HEK293 (cell line): ENCODE data around the gene S100A7.

ENCODE experiments used
- CTCF ChIA-PET: fragments of 350-600 bp; formaldehyde crosslinking; extraction: SDS; loops from one replicate; lab custom pipeline; 2021; ENCODE audit warnings: antibody characterized with exemption; lab: Yijun Ruan, JAX
- POLR2A ChIA-PET: fragments of 300-600 bp; formaldehyde crosslinking; extraction: SDS; loops from one replicate; lab custom pipeline; 2020; ENCODE audit warnings: antibody characterized with exemption, inconsistent platforms; lab: Yijun Ruan, JAX
- H3K27ac ChIP-seq: fragments of 200-500 bp; sonication (Bioruptor generic); 2 replicates; pipeline ENCODE4 v1.5.1; 2014; ENCODE audit warnings: low read depth, low read length, control low read depth, inconsistent platforms; ENCODE audit errors: extremely low read depth
- H3K36me3 ChIP-seq, 2 experiments: fragments of 200-500 bp in 1 of 2; sonication (Bioruptor generic) in 1 of 2; 1 replicate in 1 of 2; 2 replicates in 1 of 2; pipeline ENCODE4 v1.5.1; 2014 to 2017; ENCODE audit warnings: inconsistent platforms in 2 of 2, low read length in 2 of 2; ENCODE audit not compliant: control insufficient read depth in 2 of 2, insufficient read depth in 1 of 2
- H3K4me1 ChIP-seq: fragments of 200-500 bp; sonication (Bioruptor generic); 2 replicates; pipeline ENCODE4 v1.5.1; 2014; ENCODE audit warnings: mild to moderate bottlenecking, low read length, inconsistent platforms; ENCODE audit not compliant: control insufficient read depth, insufficient read depth
- H3K4me3 ChIP-seq: 2 replicates; pipeline ENCODE4 v1.5.1; 2011; ENCODE audit warnings: low read depth, mild to moderate bottlenecking, control low read depth, low read length, moderate library complexity
- H3K9me3 ChIP-seq: fragments of 200-500 bp; sonication (Bioruptor generic); 2 replicates; pipeline ENCODE4 v1.5.1; 2014; ENCODE audit warnings: low read depth, low read length, inconsistent platforms; ENCODE audit not compliant: control insufficient read depth, insufficient read depth
- BCL11B ChIP-seq: fragments of 450-650 bp; formaldehyde crosslinking; IDR thresholded peaks from 2 replicates; pipeline ENCODE4 v1.5.1; 2016; ENCODE audit warnings: low read depth, missing biosample characterization, missing genetic modification characterization
- HOXA7 ChIP-seq: sonication (generic); formaldehyde crosslinking; IDR thresholded peaks from 2 replicates; pipeline ENCODE4 v1.8.1; 2022; ENCODE audit warnings: missing genetic modification reagents, borderline replicate concordance
- HOXC10 ChIP-seq: sonication (generic); formaldehyde crosslinking; IDR thresholded peaks from 2 replicates; pipeline ENCODE4 v1.8.1; 2023; ENCODE audit warnings: mild to moderate bottlenecking, missing genetic modification reagents
- KLF10 ChIP-seq: fragments of 450-650 bp; IDR thresholded peaks from 2 replicates; pipeline ENCODE4 v1.5.1; 2018; ENCODE audit warnings: missing biosample characterization, mild to moderate bottlenecking, missing genetic modification characterization
- YY1 ChIP-seq: fragments of 450-650 bp; formaldehyde crosslinking; IDR thresholded peaks from 2 replicates; pipeline ENCODE4 v1.5.1; 2018; ENCODE audit warnings: missing biosample characterization, missing genetic modification characterization
- ZBTB8A ChIP-seq: fragments of 450-650 bp; formaldehyde crosslinking; IDR thresholded peaks from 2 replicates; pipeline ENCODE4 v1.5.1; 2016; ENCODE audit warnings: missing biosample characterization, missing genetic modification characterization
- ZFP37 ChIP-seq: fragments of 450-650 bp; formaldehyde crosslinking; IDR thresholded peaks from 2 replicates; pipeline ENCODE4 v1.5.1; 2016; ENCODE audit warnings: missing biosample characterization, missing genetic modification characterization
- ZNF138 ChIP-seq: fragments of 450-650 bp; formaldehyde crosslinking; IDR thresholded peaks from 2 replicates; pipeline ENCODE4 v1.5.1; 2016; ENCODE audit warnings: missing biosample characterization, missing genetic modification characterization, borderline replicate concordance
- ZNF184 ChIP-seq: fragments of 450-650 bp; IDR thresholded peaks from 2 replicates; pipeline ENCODE4 v1.5.1; 2018; ENCODE audit warnings: missing biosample characterization, mild to moderate bottlenecking, missing genetic modification characterization
- ZNF24 ChIP-seq: fragments of 450-650 bp; formaldehyde crosslinking; IDR thresholded peaks from 2 replicates; pipeline ENCODE4 v1.5.1; 2016; ENCODE audit warnings: missing biosample characterization, missing genetic modification characterization
- ZNF354C ChIP-seq: fragments of 450-650 bp; formaldehyde crosslinking; IDR thresholded peaks from 2 replicates; pipeline ENCODE4 v1.5.1; 2016; ENCODE audit warnings: missing biosample characterization, missing genetic modification characterization, low read depth, borderline replicate concordance
- ZNF37A ChIP-seq: fragments of 450-650 bp; IDR thresholded peaks from 2 replicates; pipeline ENCODE4 v1.5.1; 2018; ENCODE audit warnings: missing biosample characterization, missing genetic modification characterization
- ZNF416 ChIP-seq: fragments of 450-650 bp; formaldehyde crosslinking; IDR thresholded peaks from 2 replicates; pipeline ENCODE4 v1.5.1; 2016; ENCODE audit warnings: missing biosample characterization, missing genetic modification characterization
- ZNF426 ChIP-seq: fragments of 450-650 bp; formaldehyde crosslinking; IDR thresholded peaks from 2 replicates; pipeline ENCODE4 v1.5.1; 2017; ENCODE audit warnings: missing biosample characterization, missing genetic modification characterization, mild to moderate bottlenecking, inconsistent platforms, moderate library complexity
- ZNF555 ChIP-seq: fragments of 450-650 bp; formaldehyde crosslinking; conservative IDR thresholded peaks from 2 replicates; pipeline ENCODE4 v1.5.1; 2017; ENCODE audit warnings: missing biosample characterization, mild to moderate bottlenecking, missing genetic modification characterization, inconsistent platforms
- ZNF791 ChIP-seq: fragments of 450-650 bp; formaldehyde crosslinking; IDR thresholded peaks from 2 replicates; pipeline ENCODE4 v1.5.1; 2016; ENCODE audit warnings: missing biosample characterization, missing genetic modification characterization
- TF ChIP-seq, protein P1 (sequence below): fragments of 450-650 bp; formaldehyde crosslinking; IDR thresholded peaks from 2 replicates; pipeline ENCODE4 v1.5.1; 2016; ENCODE audit warnings: missing biosample characterization, missing genetic modification characterization
- TF ChIP-seq, protein P2 (sequence below): fragments of 450-650 bp; formaldehyde crosslinking; IDR thresholded peaks from 2 replicates; pipeline ENCODE4 v1.5.1; 2016; ENCODE audit warnings: missing biosample characterization, missing genetic modification characterization
- TF ChIP-seq, protein P3 (sequence below): fragments of 450-650 bp; formaldehyde crosslinking; IDR thresholded peaks from 2 replicates; pipeline ENCODE4 v1.5.0; 2017; ENCODE audit warnings: missing biosample characterization, missing genetic modification characterization, borderline replicate concordance
- TF ChIP-seq, protein P4 (sequence below): fragments of 450-650 bp; formaldehyde crosslinking; IDR thresholded peaks from 2 replicates; pipeline ENCODE4 v1.5.1; 2017; ENCODE audit warnings: missing biosample characterization, missing genetic modification characterization
- TF ChIP-seq, protein P5 (sequence below): fragments of 450-650 bp; formaldehyde crosslinking; IDR thresholded peaks from 2 replicates; pipeline ENCODE4 v1.5.1; 2016; ENCODE audit warnings: missing biosample characterization, missing genetic modification characterization

S100A7 gene

DNA sequence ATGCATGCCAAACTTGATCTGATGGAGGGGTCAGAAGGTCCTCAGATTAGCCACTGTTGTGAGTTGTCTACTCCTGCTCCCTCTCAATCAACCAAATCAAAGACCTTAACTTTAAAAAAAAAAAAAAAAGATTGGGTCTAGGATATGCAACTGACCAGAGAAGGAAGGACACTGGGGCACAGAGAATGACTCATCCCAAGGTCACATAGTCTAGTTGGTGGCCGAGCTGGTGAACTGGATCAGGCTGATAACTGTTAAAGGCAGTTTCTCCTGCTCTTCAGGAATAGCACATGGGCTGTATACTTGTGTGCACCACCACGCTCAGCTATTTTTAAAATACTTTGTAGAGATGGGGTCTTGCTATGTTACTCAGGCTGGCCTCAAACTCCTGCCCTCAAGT lies 14.8 kb upstream of the S100A7 start:
- Histone ChIP-seq H3K36me3 (no peaks in the 10 kb centered on the region), H3K9me3 (no peaks in the 10 kb centered on the region), H3K4me3 (no peak overlapping the region), H3K4me1 (no peaks in the 10 kb centered on the region), H3K27ac (no peak overlapping the region)
- TF ChIP-seq BCL11B (tag by site-specific recombination) = no peak
- POLR2A ChIA-PET = no interaction called here
- CTCF ChIA-PET = interaction anchor here (0.6 to 1.6 kb wide), 2 partner anchors 9 to 51 kb away, joined by 3 to 6 read pairs; no protein-coding TSS in a partner anchor

DNA sequence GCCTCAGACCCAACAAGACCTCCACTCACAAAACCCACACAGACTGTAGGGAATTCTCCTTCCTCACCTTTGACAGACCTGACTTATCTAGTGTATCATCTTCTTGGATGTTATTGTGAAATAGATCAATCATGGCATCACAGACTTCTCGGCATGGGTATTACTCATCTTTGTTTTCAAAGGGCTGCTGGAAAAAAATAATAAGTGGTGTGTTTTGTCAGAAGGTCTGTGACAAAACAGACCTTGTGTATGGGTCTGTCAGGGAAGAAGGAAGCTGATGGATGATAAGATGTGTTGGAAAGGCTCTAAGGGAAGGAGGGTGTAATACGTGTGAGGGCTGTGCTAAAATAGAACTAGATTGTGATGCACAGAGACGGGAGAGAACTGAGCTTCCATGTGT lies 13.9 kb upstream of the S100A7 start:
- no peak overlapping the region for H3K4me3 ChIP-seq
- POLR2A ChIA-PET = no interaction called here
- no peak overlapping the region for H3K27ac ChIP-seq
- no peaks in the 10 kb centered on the region for H3K9me3 ChIP-seq
- TF ChIP-seq YY1 (no peak), ZNF138 (tag by site-specific recombination) (no peak), ZNF791 (tag by site-specific recombination) (no peak), ZNF354C (tag by site-specific recombination) (no peak), ZNF184 (no peak)
- TF ChIP-seq, protein P1, sequence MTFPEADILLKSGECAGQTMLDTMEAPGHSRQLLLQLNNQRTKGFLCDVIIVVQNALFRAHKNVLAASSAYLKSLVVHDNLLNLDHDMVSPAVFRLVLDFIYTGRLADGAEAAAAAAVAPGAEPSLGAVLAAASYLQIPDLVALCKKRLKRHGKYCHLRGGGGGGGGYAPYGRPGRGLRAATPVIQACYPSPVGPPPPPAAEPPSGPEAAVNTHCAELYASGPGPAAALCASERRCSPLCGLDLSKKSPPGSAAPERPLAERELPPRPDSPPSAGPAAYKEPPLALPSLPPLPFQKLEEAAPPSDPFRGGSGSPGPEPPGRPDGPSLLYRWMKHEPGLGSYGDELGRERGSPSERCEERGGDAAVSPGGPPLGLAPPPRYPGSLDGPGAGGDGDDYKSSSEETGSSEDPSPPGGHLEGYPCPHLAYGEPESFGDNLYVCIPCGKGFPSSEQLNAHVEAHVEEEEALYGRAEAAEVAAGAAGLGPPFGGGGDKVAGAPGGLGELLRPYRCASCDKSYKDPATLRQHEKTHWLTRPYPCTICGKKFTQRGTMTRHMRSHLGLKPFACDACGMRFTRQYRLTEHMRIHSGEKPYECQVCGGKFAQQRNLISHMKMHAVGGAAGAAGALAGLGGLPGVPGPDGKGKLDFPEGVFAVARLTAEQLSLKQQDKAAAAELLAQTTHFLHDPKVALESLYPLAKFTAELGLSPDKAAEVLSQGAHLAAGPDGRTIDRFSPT = no peak
- TF ChIP-seq, protein P2, sequence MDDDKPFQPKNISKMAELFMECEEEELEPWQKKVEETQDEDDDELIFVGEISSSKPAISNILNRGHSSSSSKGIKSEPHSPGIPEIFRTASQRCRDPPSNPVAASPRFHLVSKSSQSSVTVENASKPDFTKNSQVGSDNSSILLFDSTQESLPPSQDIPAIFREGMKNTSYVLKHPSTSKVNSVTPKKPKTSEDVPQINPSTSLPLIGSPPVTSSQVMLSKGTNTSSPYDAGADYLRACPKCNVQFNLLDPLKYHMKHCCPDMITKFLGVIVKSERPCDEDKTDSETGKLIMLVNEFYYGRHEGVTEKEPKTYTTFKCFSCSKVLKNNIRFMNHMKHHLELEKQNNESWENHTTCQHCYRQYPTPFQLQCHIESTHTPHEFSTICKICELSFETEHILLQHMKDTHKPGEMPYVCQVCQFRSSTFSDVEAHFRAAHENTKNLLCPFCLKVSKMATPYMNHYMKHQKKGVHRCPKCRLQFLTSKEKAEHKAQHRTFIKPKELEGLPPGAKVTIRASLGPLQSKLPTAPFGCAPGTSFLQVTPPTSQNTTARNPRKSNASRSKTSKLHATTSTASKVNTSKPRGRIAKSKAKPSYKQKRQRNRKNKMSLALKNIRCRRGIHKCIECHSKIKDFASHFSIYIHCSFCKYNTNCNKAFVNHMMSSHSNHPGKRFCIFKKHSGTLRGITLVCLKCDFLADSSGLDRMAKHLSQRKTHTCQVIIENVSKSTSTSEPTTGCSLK (tag by site-specific recombination) = no peak
- no peaks in the 10 kb centered on the region for H3K36me3 ChIP-seq
- no peaks in the 10 kb centered on the region for H3K4me1 ChIP-seq
- CTCF ChIA-PET = interaction anchor here (1.0 to 1.6 kb wide), 2 partner anchors 9 to 20 kb away, joined by 4 to 6 read pairs; no protein-coding TSS in a partner anchor

DNA sequence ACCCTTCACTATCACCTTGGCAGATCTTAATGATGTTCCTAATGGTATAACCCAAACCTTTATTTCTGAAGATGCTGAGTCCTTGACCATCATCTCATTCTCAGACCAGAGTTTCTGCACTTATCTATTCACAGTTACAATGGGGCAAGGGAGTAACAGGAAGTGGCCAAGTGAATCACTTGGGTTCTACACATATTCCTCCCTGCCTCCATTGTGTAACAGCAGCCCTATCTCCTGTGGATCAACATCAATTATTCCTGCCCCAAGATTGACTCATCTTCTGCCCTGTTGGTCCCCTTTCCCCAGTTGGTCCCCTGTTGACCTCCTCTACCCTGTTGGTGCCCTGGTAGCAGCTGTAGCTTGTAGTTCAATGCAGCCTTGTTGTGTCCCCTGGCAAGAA lies 10.3 kb upstream of the S100A7 start:
- POLR2A ChIA-PET = no interaction called here
- Histone ChIP-seq H3K36me3 (no peaks in the 10 kb centered on the region), H3K27ac (no peak overlapping the region), H3K4me3 (no peak overlapping the region), H3K4me1 (no peaks in the 10 kb centered on the region), H3K9me3 (no peaks in the 10 kb centered on the region)
- CTCF ChIA-PET = interaction anchor here (7.1 kb wide), 1 partner anchor 24 kb away, joined by 63 read pairs; no protein-coding TSS in a partner anchor
- TF ChIP-seq HOXA7 (CRISPR knock-in tag) (no peak), ZNF354C (tag by site-specific recombination) (no peak), ZNF37A (no peak), ZFP37 (tag by site-specific recombination) (no peak), HOXC10 (no peak), KLF10 (no peak), ZNF416 (tag by site-specific recombination) (no peak), ZNF24 (tag by site-specific recombination) (no peak), ZNF426 (tag by site-specific recombination) (no peak), ZNF555 (tag by site-specific recombination) (no peak), ZBTB8A (tag by site-specific recombination) (no peak)
- TF ChIP-seq, protein P3, sequence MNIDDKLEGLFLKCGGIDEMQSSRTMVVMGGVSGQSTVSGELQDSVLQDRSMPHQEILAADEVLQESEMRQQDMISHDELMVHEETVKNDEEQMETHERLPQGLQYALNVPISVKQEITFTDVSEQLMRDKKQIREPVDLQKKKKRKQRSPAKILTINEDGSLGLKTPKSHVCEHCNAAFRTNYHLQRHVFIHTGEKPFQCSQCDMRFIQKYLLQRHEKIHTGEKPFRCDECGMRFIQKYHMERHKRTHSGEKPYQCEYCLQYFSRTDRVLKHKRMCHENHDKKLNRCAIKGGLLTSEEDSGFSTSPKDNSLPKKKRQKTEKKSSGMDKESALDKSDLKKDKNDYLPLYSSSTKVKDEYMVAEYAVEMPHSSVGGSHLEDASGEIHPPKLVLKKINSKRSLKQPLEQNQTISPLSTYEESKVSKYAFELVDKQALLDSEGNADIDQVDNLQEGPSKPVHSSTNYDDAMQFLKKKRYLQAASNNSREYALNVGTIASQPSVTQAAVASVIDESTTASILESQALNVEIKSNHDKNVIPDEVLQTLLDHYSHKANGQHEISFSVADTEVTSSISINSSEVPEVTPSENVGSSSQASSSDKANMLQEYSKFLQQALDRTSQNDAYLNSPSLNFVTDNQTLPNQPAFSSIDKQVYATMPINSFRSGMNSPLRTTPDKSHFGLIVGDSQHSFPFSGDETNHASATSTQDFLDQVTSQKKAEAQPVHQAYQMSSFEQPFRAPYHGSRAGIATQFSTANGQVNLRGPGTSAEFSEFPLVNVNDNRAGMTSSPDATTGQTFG = no peak
- TF ChIP-seq, protein P4, sequence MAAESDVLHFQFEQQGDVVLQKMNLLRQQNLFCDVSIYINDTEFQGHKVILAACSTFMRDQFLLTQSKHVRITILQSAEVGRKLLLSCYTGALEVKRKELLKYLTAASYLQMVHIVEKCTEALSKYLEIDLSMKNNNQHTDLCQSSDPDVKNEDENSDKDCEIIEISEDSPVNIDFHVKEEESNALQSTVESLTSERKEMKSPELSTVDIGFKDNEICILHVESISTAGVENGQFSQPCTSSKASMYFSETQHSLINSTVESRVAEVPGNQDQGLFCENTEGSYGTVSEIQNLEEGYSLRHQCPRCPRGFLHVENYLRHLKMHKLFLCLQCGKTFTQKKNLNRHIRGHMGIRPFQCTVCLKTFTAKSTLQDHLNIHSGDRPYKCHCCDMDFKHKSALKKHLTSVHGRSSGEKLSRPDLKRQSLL (tag by site-specific recombination) = no peak
- TF ChIP-seq, protein P5, sequence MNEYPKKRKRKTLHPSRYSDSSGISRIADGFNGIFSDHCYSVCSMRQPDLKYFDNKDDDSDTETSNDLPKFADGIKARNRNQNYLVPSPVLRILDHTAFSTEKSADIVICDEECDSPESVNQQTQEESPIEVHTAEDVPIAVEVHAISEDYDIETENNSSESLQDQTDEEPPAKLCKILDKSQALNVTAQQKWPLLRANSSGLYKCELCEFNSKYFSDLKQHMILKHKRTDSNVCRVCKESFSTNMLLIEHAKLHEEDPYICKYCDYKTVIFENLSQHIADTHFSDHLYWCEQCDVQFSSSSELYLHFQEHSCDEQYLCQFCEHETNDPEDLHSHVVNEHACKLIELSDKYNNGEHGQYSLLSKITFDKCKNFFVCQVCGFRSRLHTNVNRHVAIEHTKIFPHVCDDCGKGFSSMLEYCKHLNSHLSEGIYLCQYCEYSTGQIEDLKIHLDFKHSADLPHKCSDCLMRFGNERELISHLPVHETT (tag by site-specific recombination) = no peak
